SK-N-MC (cell line): ENCODE data around the gene CLEC17A.
"Not testable (repeated sequence)": the region's sequence is repeated elsewhere in the genome, so short reads cannot be mapped to it uniquely, and the experiment has no call there.

Experiments
- DNase-seq: peaks from one replicate; pipeline ENCODE4 v3.0.0-alpha.2; 2011; ENCODE audit warnings: low read depth, low spot score
- H3K27ac ChIP-seq: fragments of 200-600 bp; sonication (generic); 2 replicates; pipeline ENCODE4 v1.5.1; 2016; ENCODE audit warnings: mixed run types
- H3K36me3 ChIP-seq: fragments of 200-600 bp; sonication (generic); 2 replicates; pipeline ENCODE4 v1.6.1; 2017; ENCODE audit warnings: antibody characterized with exemption, low read length, mixed read lengths; ENCODE audit not compliant: insufficient read depth
- H3K4me3 ChIP-seq: fragments of 200-600 bp; sonication (generic); 2 replicates; pipeline ENCODE4 v1.5.1; 2016
- H3K9ac ChIP-seq: fragments of 200-600 bp; sonication (generic); 2 replicates; pipeline ENCODE4 v1.8.0; 2017; ENCODE audit warnings: mixed run types, mixed read lengths; ENCODE audit not compliant: insufficient read length
- H3K9me3 ChIP-seq: fragments of 200-600 bp; sonication (generic); 2 replicates; pipeline ENCODE4 v1.6.1; 2017; ENCODE audit warnings: low read depth, mild to moderate bottlenecking, antibody characterized with exemption, low read length, moderate library complexity, mixed read lengths
- EZH2 ChIP-seq: fragments of 200-600 bp; sonication (generic); IDR thresholded peaks from one replicate; pipeline ENCODE4 v1.6.1; 2017; ENCODE audit warnings: antibody characterized with exemption
- FOXP2 ChIP-seq: optimal IDR thresholded peaks from 2 replicates; pipeline ENCODE3; 2011; ENCODE audit warnings: mild to moderate bottlenecking, moderate library complexity; ENCODE audit not compliant: insufficient read depth; ENCODE audit errors: extremely low read length, control extremely low read depth
- POLR2AphosphoS5 ChIP-seq: IDR thresholded peaks from 2 replicates; pipeline ENCODE4 v1.6.1; 2012; ENCODE audit warnings: mild to moderate bottlenecking, low read depth, low read length, borderline replicate concordance

CLEC17A gene

DNA sequence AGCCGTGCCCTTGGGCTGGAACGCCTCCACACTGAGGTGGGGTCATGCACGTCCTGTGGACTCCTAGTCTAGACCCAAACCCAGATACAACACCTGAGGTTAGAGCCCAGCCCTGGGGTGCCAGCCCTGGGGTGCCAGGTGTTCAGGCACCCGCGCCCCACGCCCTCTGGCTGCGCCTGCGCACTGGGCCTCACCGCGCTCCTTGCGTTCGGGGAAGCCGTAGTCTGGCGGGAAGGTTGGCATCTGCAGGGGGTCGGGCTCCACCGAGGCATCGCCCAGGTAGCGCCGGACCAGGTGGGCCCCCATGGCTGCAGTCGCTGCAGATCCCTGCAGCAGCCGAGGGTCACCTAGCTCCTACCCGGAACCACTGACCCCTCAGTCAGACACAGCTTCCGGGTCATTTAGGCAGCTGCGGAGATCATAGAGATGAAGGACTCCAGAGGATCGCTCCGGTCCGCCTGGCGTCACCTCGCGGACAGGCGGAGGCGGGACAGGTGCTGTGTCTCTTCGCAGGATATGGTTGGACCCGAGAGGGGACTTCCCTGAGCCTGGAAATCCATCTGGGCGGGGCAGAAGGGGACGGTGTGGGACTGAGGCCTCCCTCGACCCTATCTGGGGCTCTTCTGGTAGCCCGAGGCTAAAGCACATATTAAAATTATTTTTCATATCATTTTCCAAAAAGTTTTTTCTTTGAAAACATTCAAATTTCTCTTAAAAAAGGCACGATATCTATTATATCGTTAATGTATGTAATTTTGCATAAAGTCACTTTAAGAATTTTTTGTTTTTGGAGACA, 11.0 kb upstream of the CLEC17A start, which contains the start of gene NDUFB7:
TSS of gene NDUFB7 (minus strand) at position 372 of the 796 bp plus-strand sequence. CDS start at position 306, 66 bp downstream.
- Histone ChIP-seq H3K9me3 (no peaks in the 10 kb centered on the region), H3K9ac (peak within 1 kb of the TSS; percentile 86), H3K36me3 (peaks cover 4% of the 10 kb centered on the region; the same call in 1 of the 2 replicates), H3K27ac (no peak within 1 kb of the TSS), H3K4me3 (peak within 1 kb of the TSS; percentile 86)
- peak; percentile 71 for DNase-seq
- TF ChIP-seq EZH2 (no peak), FOXP2 (peak; percentile 22), POLR2AphosphoS5 (peak; percentile 80)

DNA sequence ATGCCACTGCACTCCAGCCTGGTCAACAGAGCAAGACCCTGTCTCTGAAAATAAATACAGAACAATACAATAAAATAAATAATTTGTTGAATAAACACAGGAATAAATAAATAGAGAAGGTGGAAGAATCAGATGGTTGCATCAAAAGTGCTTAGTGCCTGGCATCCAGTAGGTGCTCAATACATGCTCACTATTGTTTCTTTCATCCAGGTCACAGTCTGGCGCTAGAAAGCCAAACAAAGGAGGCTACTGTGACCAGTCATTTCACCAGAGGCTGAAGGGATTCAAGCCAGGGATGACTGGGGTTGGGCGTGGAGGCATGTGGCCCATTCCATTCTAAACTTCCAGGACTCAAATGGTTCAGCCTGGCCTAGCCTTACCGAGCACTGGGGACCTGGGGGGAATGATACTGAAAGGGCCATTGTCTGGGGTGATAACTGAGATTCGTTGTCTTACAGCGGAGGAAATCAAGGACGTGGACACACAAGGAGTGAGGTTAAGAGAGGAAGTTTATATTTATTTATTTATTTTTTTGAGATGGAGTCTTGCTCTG, 7.4 kb upstream of the CLEC17A start:
- TF ChIP-seq FOXP2 (no peak), POLR2AphosphoS5 (no peak), EZH2 (no peak)
- no peak overlapping the region for H3K27ac ChIP-seq
- DNase-seq = no peak
- H3K9me3 ChIP-seq = no peaks in the 10 kb centered on the region
- no peak overlapping the region for H3K4me3 ChIP-seq
- H3K9ac ChIP-seq = no peak overlapping the region
- no peaks in the 10 kb centered on the region for H3K36me3 ChIP-seq

DNA sequence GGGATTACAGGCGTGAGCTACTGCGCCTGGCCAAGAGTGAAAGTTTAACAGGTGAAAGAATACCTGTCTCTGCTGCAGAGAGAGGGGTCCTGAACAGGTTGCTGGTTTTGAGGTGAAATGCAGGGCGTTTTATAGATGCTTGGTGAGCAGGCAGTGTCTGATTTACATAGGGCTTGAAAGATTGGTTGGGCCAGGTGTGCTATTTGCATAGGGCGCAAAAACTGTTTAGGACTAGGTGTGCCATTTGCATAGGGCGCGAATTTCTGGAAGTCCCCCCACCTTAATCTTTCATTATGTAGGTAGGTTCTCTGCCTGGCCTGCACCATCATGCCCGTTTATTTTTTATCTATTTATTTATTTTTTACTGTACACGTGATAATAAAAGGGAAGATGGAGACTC, 6.5 kb upstream of the CLEC17A start:
- TF ChIP-seq FOXP2 = no peak
- TF ChIP-seq POLR2AphosphoS5 = no peak
- Histone ChIP-seq H3K4me3 (no peak overlapping the region), H3K36me3 (no peaks in the 10 kb centered on the region), H3K9me3 (no peaks in the 10 kb centered on the region), H3K27ac (no peak overlapping the region), H3K9ac (no peak overlapping the region)
- DNase-seq = no peak

DNA sequence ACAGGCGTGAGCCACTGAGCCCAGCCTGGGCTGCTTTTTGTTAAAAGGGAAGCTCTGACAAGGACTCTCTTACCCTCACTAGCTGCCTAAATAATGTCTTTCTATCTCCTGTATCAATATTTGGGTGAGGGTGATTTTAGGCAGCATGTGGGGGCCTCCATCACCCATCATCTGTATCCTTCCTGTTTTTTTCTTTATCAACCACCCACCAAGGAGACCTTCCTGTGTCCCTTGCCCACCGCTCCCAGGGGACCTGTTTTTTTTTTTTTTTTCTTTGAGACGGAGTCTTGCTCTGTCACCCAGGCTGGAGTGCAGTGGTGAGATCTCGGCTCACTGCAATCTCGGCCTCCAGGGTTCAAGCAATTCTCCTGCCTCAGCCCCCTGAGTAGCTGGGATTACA, 5.6 kb upstream of the CLEC17A start:
- Histone ChIP-seq H3K9me3 (no peaks in the 10 kb centered on the region), H3K9ac (no peak overlapping the region), H3K36me3 (no peaks in the 10 kb centered on the region), H3K27ac (no peak overlapping the region), H3K4me3 (no peak overlapping the region)
- DNase-seq = no peak
- no peak for TF ChIP-seq POLR2AphosphoS5
- TF ChIP-seq EZH2 = no peak
- no peak for TF ChIP-seq FOXP2

GRCh38 chr19:14577885-14578427, 4.9 kb upstream of the CLEC17A start:
- Histone ChIP-seq H3K36me3 (no peaks in the 10 kb centered on the region), H3K4me3 (no peak overlapping the region), H3K27ac (no peak overlapping the region), H3K9me3 (no peaks in the 10 kb centered on the region), H3K9ac (no peak overlapping the region)
- TF ChIP-seq POLR2AphosphoS5 = no peak
- TF ChIP-seq EZH2 = no peak
- no peak for TF ChIP-seq FOXP2
- DNase-seq = no peak

DNA sequence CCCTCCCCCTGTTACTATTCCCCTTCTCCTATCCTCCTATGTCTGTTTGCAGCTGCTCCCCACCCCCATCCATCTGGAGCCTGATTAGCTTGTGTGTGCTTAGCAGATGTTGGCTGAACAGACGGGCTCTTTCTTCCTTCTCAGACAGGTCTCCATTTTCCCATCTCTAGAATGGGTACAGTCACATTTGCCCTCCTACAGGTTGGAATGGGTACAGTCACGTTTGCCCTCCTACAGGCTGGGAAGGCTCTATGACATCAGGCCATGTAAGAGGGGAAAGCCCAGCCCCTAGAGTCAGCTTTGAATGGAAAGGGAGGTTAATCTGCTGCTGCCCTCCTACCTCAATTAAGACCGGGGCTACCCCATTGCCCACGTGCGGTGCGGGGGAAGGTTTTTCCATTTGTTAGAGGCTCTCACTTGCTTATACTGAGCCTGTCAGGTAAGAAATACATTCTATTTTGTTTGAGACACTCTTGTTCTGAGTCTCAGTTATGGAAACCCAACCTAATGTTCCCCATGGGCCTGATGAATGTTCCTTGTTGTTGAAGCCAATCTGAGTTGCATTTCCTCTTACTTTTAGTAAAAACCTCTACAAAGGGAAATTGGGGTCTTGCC, 2.2 kb upstream of the CLEC17A start:
- H3K36me3 ChIP-seq = no peaks in the 10 kb centered on the region
- no peak overlapping the region for H3K4me3 ChIP-seq
- TF ChIP-seq POLR2AphosphoS5 (no peak), FOXP2 (no peak)
- no peak overlapping the region for H3K9ac ChIP-seq
- DNase-seq = no peak
- H3K9me3 ChIP-seq = no peaks in the 10 kb centered on the region
- H3K27ac ChIP-seq = no peak overlapping the region

DNA sequence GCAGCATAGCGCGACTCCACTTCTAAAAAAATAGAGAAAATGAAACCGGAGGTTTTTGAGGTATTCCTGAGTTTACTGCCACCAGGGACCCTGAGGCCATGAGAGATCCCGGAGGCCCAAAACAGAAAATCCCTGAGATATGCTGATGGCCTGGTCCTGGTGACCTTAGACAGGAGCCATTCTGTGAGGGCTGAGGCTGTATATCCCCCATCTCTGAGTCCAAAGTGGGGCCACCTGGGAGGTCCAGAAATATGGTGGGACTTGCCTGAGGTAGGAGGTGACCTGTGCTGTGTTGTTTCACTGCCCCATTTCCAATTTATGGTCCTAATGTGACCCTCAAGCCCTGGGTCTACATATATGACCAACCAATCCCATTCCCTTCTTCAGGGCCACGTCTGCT, 1.5 kb downstream of the CLEC17A start:
- not testable (repeated sequence) for DNase-seq, H3K9ac ChIP-seq, H3K9me3 ChIP-seq, H3K4me3 ChIP-seq, H3K27ac ChIP-seq, H3K36me3 ChIP-seq

DNA sequence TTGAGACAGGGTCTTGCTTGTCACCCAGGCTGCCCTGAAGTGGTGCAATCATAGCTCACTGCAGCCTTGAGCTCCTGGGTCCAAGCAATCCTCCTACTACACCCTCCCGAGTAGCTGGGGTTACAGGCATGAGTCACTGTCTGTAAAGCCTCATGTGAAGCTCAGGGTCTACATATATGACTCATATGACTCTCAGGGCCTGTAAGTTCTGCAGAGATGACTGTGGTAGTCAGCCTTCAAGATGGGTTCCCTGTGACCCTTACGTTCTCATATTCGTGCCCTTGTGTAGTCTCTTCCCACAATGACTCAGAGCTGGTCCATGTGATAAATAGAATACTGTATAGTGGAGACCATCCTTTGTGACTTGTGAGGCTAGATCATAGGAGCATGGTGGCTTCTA, 2.3 kb downstream of the CLEC17A start:
- H3K4me3 ChIP-seq, H3K27ac ChIP-seq, H3K9me3 ChIP-seq, DNase-seq, H3K9ac ChIP-seq, H3K36me3 ChIP-seq: not testable (repeated sequence)

DNA sequence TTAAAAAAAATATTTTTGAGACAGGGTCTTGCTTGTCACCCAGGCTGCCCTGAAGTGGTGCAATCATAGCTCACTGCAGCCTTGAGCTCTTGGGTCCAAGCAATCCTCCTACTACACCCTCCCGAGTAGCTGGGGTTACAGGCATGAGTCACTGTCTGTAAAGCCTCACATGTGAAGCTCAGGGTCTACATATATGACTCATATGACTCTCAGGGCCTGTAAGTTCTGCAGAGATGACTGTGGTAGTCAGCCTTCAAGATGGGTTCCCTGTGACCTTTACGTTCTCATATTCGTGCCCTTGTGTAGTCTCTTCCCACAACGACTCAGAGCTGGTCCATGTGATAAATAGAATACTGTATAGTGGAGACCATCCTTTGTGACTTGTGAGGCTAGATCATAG, 6.5 kb downstream of the CLEC17A start:
- H3K36me3 ChIP-seq, H3K9me3 ChIP-seq, H3K27ac ChIP-seq, H3K4me3 ChIP-seq, H3K9ac ChIP-seq, DNase-seq: not testable (repeated sequence)
